AG10803 (cell line): Measurements from ENCODE around the gene MESP1.

ENCODE experiments used
- DNase-seq: peaks from one replicate; pipeline ENCODE4 v3.0.0; 2010; ENCODE audit warnings: low read depth
- H3K4me3 ChIP-seq: 2 replicates; pipeline ENCODE4 v1.5.1; 2011; ENCODE audit warnings: mild to moderate bottlenecking, low read length, control low read depth
- TF ChIP-seq, protein P1 (sequence below): conservative IDR thresholded peaks from 2 replicates; pipeline ENCODE4 v1.5.1; 2011; ENCODE audit warnings: mild to moderate bottlenecking, low read length, control low read depth, inconsistent platforms

MESP1 gene

GRCh38 chr15:89761929-89762328 lies 10.9 kb upstream of the MESP1 start:
- H3K4me3 ChIP-seq, result no peak overlapping the region

GRCh38 chr15:89761009-89761831 lies 10.2 kb upstream of the MESP1 start:
- TF ChIP-seq, protein P1, sequence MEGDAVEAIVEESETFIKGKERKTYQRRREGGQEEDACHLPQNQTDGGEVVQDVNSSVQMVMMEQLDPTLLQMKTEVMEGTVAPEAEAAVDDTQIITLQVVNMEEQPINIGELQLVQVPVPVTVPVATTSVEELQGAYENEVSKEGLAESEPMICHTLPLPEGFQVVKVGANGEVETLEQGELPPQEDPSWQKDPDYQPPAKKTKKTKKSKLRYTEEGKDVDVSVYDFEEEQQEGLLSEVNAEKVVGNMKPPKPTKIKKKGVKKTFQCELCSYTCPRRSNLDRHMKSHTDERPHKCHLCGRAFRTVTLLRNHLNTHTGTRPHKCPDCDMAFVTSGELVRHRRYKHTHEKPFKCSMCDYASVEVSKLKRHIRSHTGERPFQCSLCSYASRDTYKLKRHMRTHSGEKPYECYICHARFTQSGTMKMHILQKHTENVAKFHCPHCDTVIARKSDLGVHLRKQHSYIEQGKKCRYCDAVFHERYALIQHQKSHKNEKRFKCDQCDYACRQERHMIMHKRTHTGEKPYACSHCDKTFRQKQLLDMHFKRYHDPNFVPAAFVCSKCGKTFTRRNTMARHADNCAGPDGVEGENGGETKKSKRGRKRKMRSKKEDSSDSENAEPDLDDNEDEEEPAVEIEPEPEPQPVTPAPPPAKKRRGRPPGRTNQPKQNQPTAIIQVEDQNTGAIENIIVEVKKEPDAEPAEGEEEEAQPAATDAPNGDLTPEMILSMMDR, result no peak
- no peak for DNase-seq
- H3K4me3 ChIP-seq, result no peak overlapping the region

More at GRCh38 chr15:89761929-89762328, 10.9 kb upstream of the MESP1 start:
- DNase-seq, result no peak
- TF ChIP-seq, protein P1, result no peak

DNA sequence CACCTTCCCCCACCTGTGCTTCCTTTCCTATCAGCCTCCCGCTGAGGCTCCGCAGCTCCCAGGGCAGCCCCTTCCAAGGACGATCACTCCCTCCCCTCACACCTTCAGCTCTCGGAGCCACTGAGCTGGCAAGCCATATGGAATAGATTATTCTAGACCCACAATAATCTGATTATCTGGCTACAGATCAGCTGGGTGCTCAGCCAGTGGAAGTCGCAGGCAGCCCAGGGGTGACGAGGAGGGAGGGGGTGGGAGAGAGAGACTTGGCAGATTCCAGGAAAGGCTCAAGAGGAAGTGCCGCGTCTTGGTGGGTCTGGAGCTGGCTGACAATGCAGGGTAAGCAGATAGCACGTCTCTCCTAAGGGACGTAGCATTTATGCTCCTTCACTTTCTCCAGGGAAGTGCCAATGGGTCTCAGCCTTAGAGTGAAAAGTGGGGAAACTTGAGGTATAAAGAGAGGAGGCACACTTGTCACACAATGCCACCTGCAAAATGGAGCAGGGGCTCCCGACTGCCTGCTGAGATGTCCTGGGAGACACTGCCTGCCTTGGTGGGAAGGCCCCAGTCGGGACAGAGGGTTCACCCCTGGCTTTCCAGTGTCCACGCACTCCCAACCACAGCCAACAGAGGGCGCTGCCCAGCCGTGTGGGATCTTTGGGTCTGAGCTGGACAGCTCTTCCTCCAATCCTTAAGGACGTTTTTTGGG lies 9.4 kb upstream of the MESP1 start:
- peak; percentile 54 for DNase-seq
- TF ChIP-seq, protein P1, result peak; percentile 94
- no peak overlapping the region for H3K4me3 ChIP-seq

GRCh38 chr15:89759835-89760234 lies 8.8 kb upstream of the MESP1 start:
- no peak for DNase-seq
- TF ChIP-seq, protein P1, result no peak
- no peak overlapping the region for H3K4me3 ChIP-seq

GRCh38 chr15:89758981-89759380 lies 7.9 kb upstream of the MESP1 start:
- no peak overlapping the region for H3K4me3 ChIP-seq
- TF ChIP-seq, protein P1, result no peak
- DNase-seq, result no peak

DNA sequence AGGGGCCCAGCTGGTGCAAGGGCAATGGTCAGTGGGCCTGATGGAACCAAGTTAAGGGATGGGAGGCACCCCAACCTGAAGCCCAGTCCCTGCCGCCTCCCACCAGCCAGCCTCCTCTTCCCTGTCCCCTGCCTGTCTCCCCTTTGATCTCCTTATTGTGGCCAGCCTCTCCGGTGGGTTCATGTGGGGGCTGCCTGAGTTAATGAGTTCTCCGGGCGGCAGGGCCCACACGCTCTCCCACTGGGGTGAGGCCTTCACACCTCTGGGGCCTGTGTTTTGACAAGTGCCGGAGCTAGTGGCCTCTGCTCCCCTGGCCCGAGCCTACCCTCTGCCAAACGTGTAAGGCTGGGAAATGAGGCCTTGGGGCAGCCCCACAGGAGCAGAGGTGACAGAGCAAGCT lies 7.2 kb upstream of the MESP1 start:
- no peak overlapping the region for H3K4me3 ChIP-seq
- no peak for DNase-seq
- TF ChIP-seq, protein P1, result no peak

DNA sequence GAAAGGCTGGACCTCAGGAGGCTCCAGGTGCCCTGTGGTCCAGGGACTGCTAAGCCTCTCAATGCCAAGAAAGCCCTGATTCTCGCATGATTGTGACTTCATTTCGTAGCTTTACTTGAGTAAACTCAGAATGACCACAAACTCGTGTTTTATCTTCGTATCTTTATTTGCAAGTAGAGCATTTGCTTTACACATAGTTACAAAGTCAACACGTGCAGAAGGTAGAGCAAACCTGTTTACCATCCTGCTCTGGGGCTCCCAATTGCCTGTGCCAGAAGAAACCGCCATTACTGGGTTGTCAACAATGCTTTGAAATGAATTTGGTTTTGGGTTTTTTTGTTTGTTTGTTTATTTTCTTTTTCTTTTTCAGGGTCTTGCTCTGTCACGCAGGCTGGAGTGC lies 5.8 kb upstream of the MESP1 start:
- H3K4me3 ChIP-seq, result no peak overlapping the region
- no peak for DNase-seq
- TF ChIP-seq, protein P1, result no peak
